GM12891 (cell line): Measurements from ENCODE around the gene DNAJC18.

Experiments
- POLR2A ChIP-seq: IDR thresholded peaks from 2 replicates; pipeline ENCODE4 v1.6.1; 2011; ENCODE audit warnings: low read depth, low read length, control low read depth
- POLR2AphosphoS5 ChIP-seq: IDR thresholded peaks from 2 replicates; pipeline ENCODE4 v1.6.1; 2011; ENCODE audit warnings: low read depth, low read length, control low read depth
- SPI1 ChIP-seq: IDR thresholded peaks from 2 replicates; pipeline ENCODE4 v1.6.1; 2011; ENCODE audit warnings: low read depth, low read length, control low read depth
- TAF1 ChIP-seq: IDR thresholded peaks from 2 replicates; pipeline ENCODE4 v1.6.1; 2011; ENCODE audit warnings: low read depth, low read length, control low read depth

GRCh38 chr5:139374909-139375308, 64.4 kb downstream of the DNAJC18 start:
- TF ChIP-seq TAF1 (no peak), POLR2AphosphoS5 (no peak), POLR2A (no peak), SPI1 (no peak)
